ENCODE data around the gene FITM2. TPM values are rescaled to one million over a fixed set of nuclear protein-coding genes. Genes with fewer than 3 reads are reported as not detected.

Gene FITM2
- total and polyA plus RNA-seq, 2 donors from 2014 or later, result 10.0 to 12.5 TPM

GRCh38 chr20:44357555-44358125, 46.6 kb upstream of the FITM2 start:
- Histone ChIP-seq H3K36me3 (ENCODE audit: control insufficient read depth in 2 of 3, insufficient read depth in 3 of 3, low read length in 3 of 3) (peaks cover 0 to 3% (median 0%) of the 10 kb centered on the region in 3 donors), H3K27ac (ENCODE audit: low read depth in 2 of 2, low read length in 2 of 2) (no peak overlapping the region), H3K9me3 (ENCODE audit: control insufficient read depth in 2 of 3, insufficient read depth in 1 of 3, low read length in 3 of 3) (no peaks in the 10 kb centered on the region), H3K27me3 (ENCODE audit: control insufficient read depth, insufficient read depth, low read length) (no peaks in the 10 kb centered on the region), H3K9ac (ENCODE audit: low read length in 3 of 3) (no peak overlapping the region), H3K4me3 (ENCODE audit: low read length in 3 of 3) (no peak overlapping the region), H3K4me1 (ENCODE audit: control insufficient read depth in 2 of 3, insufficient read depth in 2 of 3, low read depth in 1 of 3, low read length in 3 of 3) (peaks cover 0 to 6% (median 5%) of the 10 kb centered on the region in 3 donors)
- FAIRE-seq (no peak), DNase-seq (peak in 3 of 5 donors; percentile 19 to 73 (median 31))
- no peak for TF ChIP-seq CTCF (IDR thresholded peaks at IDR 0.05; ENCODE audit: borderline replicate concordance, extremely low read depth, insufficient read depth)
- intact Hi-C loops (cut with DNase I), result no loop called here

GRCh38 chr20:44357020-44357419, 46.0 kb upstream of the FITM2 start:
- Histone ChIP-seq H3K27ac (ENCODE audit: low read depth in 2 of 2, low read length in 2 of 2) (no peak overlapping the region), H3K36me3 (ENCODE audit: control insufficient read depth in 2 of 3, insufficient read depth in 3 of 3, low read length in 3 of 3) (peaks cover 0 to 3% (median 0%) of the 10 kb centered on the region in 3 donors), H3K4me1 (ENCODE audit: control insufficient read depth in 2 of 3, insufficient read depth in 2 of 3, low read depth in 1 of 3, low read length in 3 of 3) (peaks cover 0 to 6% (median 5%) of the 10 kb centered on the region in 3 donors), H3K9me3 (ENCODE audit: control insufficient read depth in 2 of 3, insufficient read depth in 1 of 3, low read length in 3 of 3) (no peaks in the 10 kb centered on the region), H3K27me3 (ENCODE audit: control insufficient read depth, insufficient read depth, low read length) (no peaks in the 10 kb centered on the region), H3K9ac (ENCODE audit: low read length in 3 of 3) (no peak overlapping the region), H3K4me3 (ENCODE audit: low read length in 3 of 3) (no peak overlapping the region)
- intact Hi-C loops (cut with DNase I), result no loop called here
- no peak for FAIRE-seq
- DNase-seq, result no peak
- TF ChIP-seq CTCF (IDR thresholded peaks at IDR 0.05; ENCODE audit: borderline replicate concordance, extremely low read depth, insufficient read depth), result no peak

- intact Hi-C loops (cut with DNase I), result no loop called here
- DNase-seq (no peak), FAIRE-seq (no peak)
- Histone ChIP-seq H3K9ac (ENCODE audit: low read length in 3 of 3) (no peak overlapping the region), H3K27me3 (ENCODE audit: control insufficient read depth, insufficient read depth, low read length) (no peaks in the 10 kb centered on the region), H3K9me3 (ENCODE audit: control insufficient read depth in 2 of 3, insufficient read depth in 1 of 3, low read length in 3 of 3) (no peaks in the 10 kb centered on the region), H3K4me3 (ENCODE audit: low read length in 3 of 3) (no peak overlapping the region), H3K36me3 (ENCODE audit: control insufficient read depth in 2 of 3, insufficient read depth in 3 of 3, low read length in 3 of 3) (peaks cover 0 to 3% (median 0%) of the 10 kb centered on the region in 3 donors), H3K27ac (ENCODE audit: low read depth in 2 of 2, low read length in 2 of 2) (no peak overlapping the region), H3K4me1 (ENCODE audit: control insufficient read depth in 2 of 3, insufficient read depth in 2 of 3, low read depth in 1 of 3, low read length in 3 of 3) (peaks cover 0 to 6% (median 5%) of the 10 kb centered on the region in 3 donors)
- TF ChIP-seq CTCF (IDR thresholded peaks at IDR 0.05; ENCODE audit: borderline replicate concordance, extremely low read depth, insufficient read depth), result no peak
These were observed 45.3 kb upstream of the FITM2 start for GRCh38 chr20:44356353-44356723.
